ENCODE data around the gene GSTK1. TPM values are rescaled to one million over a fixed set of nuclear protein-coding genes. Genes with fewer than 3 reads are reported as not detected.
"Not testable (repeated sequence)": the region's sequence is repeated elsewhere in the genome, so short reads cannot be mapped to it uniquely, and the experiment has no call there.

Gene GSTK1
- total RNA-seq, 2 donors from 2014 or later = 61.1 to 75.0 TPM

GRCh38 chr7:143258831-143259230, 4.4 kb upstream of the GSTK1 start:
- H3K9me3 Mint-ChIP-seq = peaks cover 7% of the 10 kb centered on the region
- H3K4me3 ChIP-seq (ENCODE audit: low read length) = no peak overlapping the region

GRCh38 chr7:143259765-143260164, 3.5 kb upstream of the GSTK1 start:
- no peak overlapping the region for H3K27ac Mint-ChIP-seq
- WGBS, 2 experiments (ENCODE audit: insufficient coverage in 1 of 2, insufficient read length in 1 of 2) = 93 to 100% methylated on average over 1 to 2 of the region's 2 CpGs

More at GRCh38 chr7:143258831-143259230, 4.4 kb upstream of the GSTK1 start:
- Mint-ChIP-seq H3K27ac (no peak overlapping the region), H3K4me1 (peaks cover 2% of the 10 kb centered on the region), H3K27me3 (ENCODE audit: insufficient read depth) (peaks cover 5% of the 10 kb centered on the region), H3K4me3 (no peak overlapping the region), H3K36me3 (ENCODE audit: low read depth) (no peaks in the 10 kb centered on the region)
- Histone ChIP-seq H3K36me3 (ENCODE audit: control insufficient read depth, insufficient read depth, low read length) (no peaks in the 10 kb centered on the region), H3K9me3 (ENCODE audit: control insufficient read depth, low read length) (peaks cover 11% of the 10 kb centered on the region), H3K9ac (ENCODE audit: extremely low read depth, low read length, poor library complexity, severe bottlenecking) (no peak overlapping the region), H3K27ac (ENCODE audit: low read depth, low read length) (no peak overlapping the region), H3K27me3 (ENCODE audit: control insufficient read depth, insufficient read depth, low read length, poor library complexity, severe bottlenecking) (no peaks in the 10 kb centered on the region), H3K4me1 (ENCODE audit: control insufficient read depth, insufficient read depth, low read length) (no peaks in the 10 kb centered on the region)
- WGBS, 2 experiments (ENCODE audit: insufficient coverage in 1 of 2, insufficient read length in 1 of 2) = 89 to 91% methylated on average over 2 of the region's 2 CpGs
- no peak for DNase-seq
- no peak for TF ChIP-seq CTCF (conservative IDR thresholded peaks at IDR 0.05)

GRCh38 chr7:143261901-143262300, 1.3 kb upstream of the GSTK1 start:
- Histone ChIP-seq H3K9me3 (ENCODE audit: control insufficient read depth, low read length) (peaks cover 7% of the 10 kb centered on the region), H3K4me1 (ENCODE audit: control insufficient read depth, insufficient read depth, low read length) (no peaks in the 10 kb centered on the region), H3K9ac (ENCODE audit: extremely low read depth, low read length, poor library complexity, severe bottlenecking) (no peak overlapping the region), H3K36me3 (ENCODE audit: control insufficient read depth, insufficient read depth, low read length) (peaks cover 3% of the 10 kb centered on the region), H3K4me3 (ENCODE audit: low read length) (no peak overlapping the region), H3K27ac (ENCODE audit: low read depth, low read length) (no peak overlapping the region), H3K27me3 (ENCODE audit: control insufficient read depth, insufficient read depth, low read length, poor library complexity, severe bottlenecking) (no peaks in the 10 kb centered on the region)
- H3K4me1 Mint-ChIP-seq = peaks cover 5% of the 10 kb centered on the region
- WGBS, 2 experiments (ENCODE audit: insufficient coverage in 1 of 2, insufficient read length in 1 of 2) = 83 to 100% methylated on average over 1 of the region's 1 CpG
- H3K27me3 Mint-ChIP-seq (ENCODE audit: insufficient read depth) = peaks cover 5% of the 10 kb centered on the region
- peaks cover 2% of the 10 kb centered on the region for H3K9me3 Mint-ChIP-seq
- H3K36me3 Mint-ChIP-seq (ENCODE audit: low read depth) = peaks cover 6% of the 10 kb centered on the region
- no peak overlapping the region for H3K4me3 Mint-ChIP-seq
- H3K27ac Mint-ChIP-seq = no peak overlapping the region
- no peak for TF ChIP-seq CTCF (conservative IDR thresholded peaks at IDR 0.05)
- DNase-seq = no peak

More at GRCh38 chr7:143259765-143260164, 3.5 kb upstream of the GSTK1 start:
- Histone ChIP-seq H3K4me3 (ENCODE audit: low read length) (no peak overlapping the region), H3K9me3 (ENCODE audit: control insufficient read depth, low read length) (peaks cover 7% of the 10 kb centered on the region), H3K4me1 (ENCODE audit: control insufficient read depth, insufficient read depth, low read length) (no peaks in the 10 kb centered on the region), H3K9ac (ENCODE audit: extremely low read depth, low read length, poor library complexity, severe bottlenecking) (no peak overlapping the region), H3K27ac (ENCODE audit: low read depth, low read length) (no peak overlapping the region), H3K36me3 (ENCODE audit: control insufficient read depth, insufficient read depth, low read length) (no peaks in the 10 kb centered on the region), H3K27me3 (ENCODE audit: control insufficient read depth, insufficient read depth, low read length, poor library complexity, severe bottlenecking) (no peaks in the 10 kb centered on the region)
- Mint-ChIP-seq H3K36me3 (ENCODE audit: low read depth) (no peaks in the 10 kb centered on the region), H3K4me1 (peaks cover 5% of the 10 kb centered on the region), H3K9me3 (peaks cover 2% of the 10 kb centered on the region), H3K27me3 (ENCODE audit: insufficient read depth) (peaks cover 5% of the 10 kb centered on the region), H3K4me3 (no peak overlapping the region)
- TF ChIP-seq CTCF (conservative IDR thresholded peaks at IDR 0.05) = no peak
- no peak for DNase-seq

- not testable (repeated sequence) for H3K27ac ChIP-seq (ENCODE audit: low read depth, low read length); H3K9me3 Mint-ChIP-seq; DNase-seq; H3K4me1 ChIP-seq (ENCODE audit: control insufficient read depth, insufficient read depth, low read length); H3K9ac ChIP-seq (ENCODE audit: extremely low read depth, low read length, poor library complexity, severe bottlenecking); H3K27me3 Mint-ChIP-seq (ENCODE audit: insufficient read depth); H3K27ac Mint-ChIP-seq; H3K27me3 ChIP-seq (ENCODE audit: control insufficient read depth, insufficient read depth, low read length, poor library complexity, severe bottlenecking); H3K4me1 Mint-ChIP-seq; H3K9me3 ChIP-seq (ENCODE audit: control insufficient read depth, low read length)
- Histone ChIP-seq H3K36me3 (ENCODE audit: control insufficient read depth, insufficient read depth, low read length) (peaks cover 20% of the 10 kb centered on the region), H3K4me3 (ENCODE audit: low read length) (peak overlapping the region; percentile 95)
- 91 to 94% methylated on average over 11 to 15 of the region's 15 CpGs for WGBS, 2 experiments (ENCODE audit: insufficient coverage in 1 of 2, insufficient read length in 1 of 2)
- peaks cover 17% of the 10 kb centered on the region for H3K36me3 Mint-ChIP-seq (ENCODE audit: low read depth)
- H3K4me3 Mint-ChIP-seq = peak overlapping the region; percentile 91
Observed at GRCh38 chr7:143264196-143264568, 941 bp downstream of the GSTK1 start.

Measured in endodermal cell (in vitro differentiated cells).